ENCODE results near the gene JAK1. TPM values are rescaled to one million over a fixed set of nuclear protein-coding genes. Genes with fewer than 3 reads are reported as not detected.

JAK1 gene
- total and polyA plus RNA-seq, 7 donors: 43.8 to 143 (median 99.6) TPM

DNA sequence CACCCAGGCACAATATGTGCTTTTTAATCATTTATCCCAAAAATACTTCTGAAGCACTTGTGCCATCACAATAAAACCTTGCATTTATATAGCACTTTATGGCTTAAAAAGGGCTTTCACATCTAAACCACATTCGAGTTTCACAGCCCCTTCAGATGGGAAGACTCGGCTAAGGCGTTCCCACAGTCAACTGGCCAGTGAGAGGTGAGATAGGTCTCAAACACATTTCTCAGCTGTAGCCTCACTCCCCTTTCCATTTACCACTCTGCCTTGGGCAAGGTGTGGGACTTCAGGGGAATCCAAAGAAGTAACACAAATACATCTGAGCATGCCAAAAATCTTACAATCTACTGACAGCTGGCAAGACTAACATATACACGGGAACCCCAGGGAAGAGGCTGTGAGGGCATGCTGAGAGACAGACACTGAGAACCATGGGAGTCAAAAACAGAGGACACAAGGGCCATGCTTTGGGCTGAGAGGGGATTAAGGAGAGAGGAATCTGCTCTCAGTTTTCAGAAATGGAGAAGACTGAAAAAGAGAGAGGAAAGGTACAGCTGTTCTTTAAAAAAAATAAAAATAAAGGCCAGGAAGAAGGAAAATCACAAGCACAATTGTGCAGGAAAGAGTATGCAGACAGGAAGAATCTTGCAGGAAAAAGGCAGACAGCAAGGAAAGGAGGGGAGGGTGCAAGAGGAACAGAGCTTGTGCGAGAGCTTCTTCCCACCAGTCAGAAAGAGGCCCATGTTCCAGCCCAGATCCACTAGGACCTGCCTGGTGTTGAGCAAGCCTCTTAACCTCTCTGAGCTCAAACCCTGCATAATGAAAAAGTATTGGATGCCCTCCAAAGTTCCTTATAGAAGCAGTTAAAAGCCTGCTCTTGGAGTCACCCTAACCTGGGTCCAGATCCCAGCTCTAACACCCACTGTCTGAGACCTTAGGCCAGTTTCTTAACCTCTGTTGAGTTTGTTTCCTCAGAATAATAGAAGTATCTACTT, 73.5 kb downstream of the JAK1 start:
- 65 to 67% methylated on average over 5 of the region's 5 CpGs for WGBS, 2 donors
- TF ChIP-seq, protein P1, sequence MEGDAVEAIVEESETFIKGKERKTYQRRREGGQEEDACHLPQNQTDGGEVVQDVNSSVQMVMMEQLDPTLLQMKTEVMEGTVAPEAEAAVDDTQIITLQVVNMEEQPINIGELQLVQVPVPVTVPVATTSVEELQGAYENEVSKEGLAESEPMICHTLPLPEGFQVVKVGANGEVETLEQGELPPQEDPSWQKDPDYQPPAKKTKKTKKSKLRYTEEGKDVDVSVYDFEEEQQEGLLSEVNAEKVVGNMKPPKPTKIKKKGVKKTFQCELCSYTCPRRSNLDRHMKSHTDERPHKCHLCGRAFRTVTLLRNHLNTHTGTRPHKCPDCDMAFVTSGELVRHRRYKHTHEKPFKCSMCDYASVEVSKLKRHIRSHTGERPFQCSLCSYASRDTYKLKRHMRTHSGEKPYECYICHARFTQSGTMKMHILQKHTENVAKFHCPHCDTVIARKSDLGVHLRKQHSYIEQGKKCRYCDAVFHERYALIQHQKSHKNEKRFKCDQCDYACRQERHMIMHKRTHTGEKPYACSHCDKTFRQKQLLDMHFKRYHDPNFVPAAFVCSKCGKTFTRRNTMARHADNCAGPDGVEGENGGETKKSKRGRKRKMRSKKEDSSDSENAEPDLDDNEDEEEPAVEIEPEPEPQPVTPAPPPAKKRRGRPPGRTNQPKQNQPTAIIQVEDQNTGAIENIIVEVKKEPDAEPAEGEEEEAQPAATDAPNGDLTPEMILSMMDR (IDR thresholded peaks at IDR 0.05): no peak
- no peak for TF ChIP-seq EP300 (IDR thresholded peaks at IDR 0.05)
- no peak for TF ChIP-seq POLR2A (IDR thresholded peaks at IDR 0.05)
- no peak for TF ChIP-seq POLR2AphosphoS5 (IDR thresholded peaks at IDR 0.05)
- Histone ChIP-seq H3K27me3 (no peaks in the 10 kb centered on the region), H3K4me3 (no peak overlapping the region), H3K27ac (peak overlapping the region in 2 of 4 donors; percentile 28 to 40), H3K4me1 (peaks cover 0 to 71% (median 48%) of the 10 kb centered on the region in 4 donors), H3K9me3 (no peaks in the 10 kb centered on the region), H3K36me3 (no peaks in the 10 kb centered on the region)
- no peak for DNase-seq
- intact Hi-C loops (cut with DNase I): loop anchor here (10.0 kb wide), 1 partner anchor 172 kb away; no protein-coding TSS in a partner anchor

DNA sequence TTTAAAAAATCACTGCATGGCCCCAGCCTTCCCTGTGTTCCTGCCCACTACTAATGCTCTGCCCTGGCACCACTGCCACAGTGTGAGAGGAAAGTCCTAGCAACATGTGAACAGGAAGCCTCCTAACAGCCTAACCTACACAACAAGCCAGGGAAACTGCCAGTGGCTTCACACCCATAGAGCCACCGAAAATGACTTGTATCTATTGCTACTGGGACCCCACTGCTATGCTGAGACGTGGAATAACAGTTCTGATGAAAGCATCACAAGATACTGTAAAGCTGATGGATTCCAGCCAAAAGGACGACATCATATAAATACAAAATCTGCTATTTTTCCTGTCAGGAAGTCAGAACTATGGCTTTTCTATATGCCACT, 74.9 kb downstream of the JAK1 start:
- H3K4me3 ChIP-seq: no peak overlapping the region
- intact Hi-C loops (cut with DNase I): loop anchor here (10.0 kb wide), 1 partner anchor 173 kb away; no protein-coding TSS in a partner anchor
- H3K9me3 ChIP-seq: no peaks in the 10 kb centered on the region
- H3K4me1 ChIP-seq: peaks cover 0 to 65% (median 46%) of the 10 kb centered on the region in 4 donors
- WGBS, 2 donors: 30 to 54% methylated on average over 3 of the region's 3 CpGs
- peak overlapping the region in 1 of 4 donors; percentile 8 for H3K27ac ChIP-seq
- no peak for TF ChIP-seq POLR2AphosphoS5 (IDR thresholded peaks at IDR 0.05)
- TF ChIP-seq, protein P1 (IDR thresholded peaks at IDR 0.05): no peak
- TF ChIP-seq POLR2A (IDR thresholded peaks at IDR 0.05): no peak
- TF ChIP-seq EP300 (IDR thresholded peaks at IDR 0.05): no peak
- no peaks in the 10 kb centered on the region for H3K27me3 ChIP-seq
- no peaks in the 10 kb centered on the region for H3K36me3 ChIP-seq
- DNase-seq: no peak

DNA sequence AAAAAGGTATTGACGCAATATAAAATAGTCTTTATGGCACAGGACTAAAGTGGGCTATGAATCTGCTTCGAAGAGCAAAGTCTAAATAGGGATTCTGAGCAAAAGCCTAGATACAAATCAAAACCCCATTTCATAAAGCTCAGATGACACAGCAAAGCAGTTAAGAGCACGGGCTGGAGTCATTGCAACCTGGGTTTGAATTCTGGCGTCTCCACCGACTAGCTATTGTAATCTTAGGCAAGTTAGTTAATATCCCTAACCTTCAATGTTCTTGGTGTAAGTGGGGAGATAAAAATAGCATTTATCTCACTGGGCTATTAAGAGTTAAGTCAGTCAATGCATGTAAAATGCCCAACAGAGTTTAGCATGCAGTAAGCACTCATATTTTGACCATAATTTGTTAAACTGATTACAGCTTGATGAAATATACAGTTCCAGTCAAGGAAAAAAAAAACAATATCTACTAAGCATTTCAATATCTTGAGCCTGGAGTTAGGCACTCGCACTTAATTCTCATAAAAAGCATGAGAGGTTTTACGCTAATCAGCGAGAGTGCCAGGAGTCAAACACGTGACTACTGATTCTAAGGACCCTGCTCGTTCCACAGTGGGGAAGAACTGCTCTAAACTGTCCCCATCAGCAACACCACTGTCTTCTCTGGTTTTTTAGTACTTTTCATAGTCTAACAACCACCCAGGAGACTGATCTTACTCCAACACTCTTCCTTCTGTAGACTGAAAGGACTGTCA, 75.5 kb downstream of the JAK1 start:
- DNase-seq: no peak
- Histone ChIP-seq H3K4me3 (no peak overlapping the region), H3K4me1 (peaks cover 0 to 65% (median 46%) of the 10 kb centered on the region in 4 donors), H3K9me3 (no peaks in the 10 kb centered on the region), H3K36me3 (no peaks in the 10 kb centered on the region), H3K27ac (peak overlapping the region in 1 of 4 donors; percentile 8), H3K27me3 (no peaks in the 10 kb centered on the region)
- TF ChIP-seq, protein P1 (IDR thresholded peaks at IDR 0.05): no peak
- TF ChIP-seq POLR2AphosphoS5 (IDR thresholded peaks at IDR 0.05) (no peak), POLR2A (IDR thresholded peaks at IDR 0.05) (no peak), EP300 (IDR thresholded peaks at IDR 0.05) (no peak)
- WGBS, 2 donors: 82 to 89% methylated on average over 10 of the region's 10 CpGs
- intact Hi-C loops (cut with DNase I): loop anchor here (10.0 kb wide), 1 partner anchor 174 kb away; no protein-coding TSS in a partner anchor

DNA sequence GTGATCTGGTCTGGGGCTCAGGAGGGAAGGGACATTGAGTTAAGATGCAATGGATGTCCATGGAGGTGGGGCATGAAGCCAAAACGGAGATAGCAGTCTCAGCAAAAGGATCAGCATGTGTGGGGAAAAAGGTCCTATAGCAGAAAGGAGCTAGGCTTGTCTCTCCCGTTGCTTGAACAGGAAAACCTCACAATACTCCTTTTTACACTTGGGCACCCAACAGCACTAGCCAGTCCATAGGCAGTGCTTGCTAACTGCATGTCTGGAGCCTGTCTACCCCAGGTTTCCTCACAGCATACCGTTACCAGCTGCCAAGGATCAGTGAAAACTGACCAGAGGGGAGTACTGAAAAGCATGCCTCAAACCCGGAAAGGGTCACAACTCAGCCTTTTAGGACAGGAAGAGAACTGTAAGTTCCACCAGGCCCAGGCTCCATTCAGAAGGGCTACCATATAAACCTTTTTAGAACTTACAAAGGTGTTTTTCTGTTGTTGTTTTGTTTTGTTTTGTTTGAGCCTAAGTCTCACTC, 78.6 kb downstream of the JAK1 start:
- no peak for DNase-seq
- peaks cover 0 to 7% (median 3%) of the 10 kb centered on the region in 4 donors for H3K36me3 ChIP-seq
- H3K4me3 ChIP-seq: no peak overlapping the region
- TF ChIP-seq EP300 (IDR thresholded peaks at IDR 0.05) (no peak), POLR2A (IDR thresholded peaks at IDR 0.05) (no peak), POLR2AphosphoS5 (IDR thresholded peaks at IDR 0.05) (no peak)
- TF ChIP-seq, protein P1 (IDR thresholded peaks at IDR 0.05): no peak
- 86 to 90% methylated on average over 4 of the region's 4 CpGs for WGBS, 2 donors
- no peak overlapping the region for H3K27ac ChIP-seq
- intact Hi-C loops (cut with DNase I): no loop called here
- H3K27me3 ChIP-seq: no peaks in the 10 kb centered on the region
- H3K9me3 ChIP-seq: no peaks in the 10 kb centered on the region
- H3K4me1 ChIP-seq: peaks cover 0 to 48% (median 31%) of the 10 kb centered on the region in 4 donors

Measured in sigmoid colon (tissue), 7 donors.